Activated CD8-positive, alpha-beta memory T cell treated with anti-CD3 and anti-CD28 coated beads for 36 hours (primary cell): ENCODE data around the gene FSTL3. TPM values are rescaled to one million over a fixed set of nuclear protein-coding genes. Genes with fewer than 3 reads are reported as not detected.
"Not testable (repeated sequence)": the region's sequence is repeated elsewhere in the genome, so short reads cannot be mapped to it uniquely, and the experiment has no call there.

Source experiments
- CTCF ChIA-PET: fragments of 350-600 bp; sonication (Branson Sonifier 250); formaldehyde crosslinking; loops from one replicate; lab custom pipeline; 2021; ENCODE audit warnings: antibody characterized with exemption; lab: Charles Lee
- POLR2A ChIA-PET: fragments of 350-600 bp; sonication (Branson Sonifier 250); formaldehyde crosslinking; loops from one replicate; lab custom pipeline; 2021; ENCODE audit warnings: antibody characterized with exemption; lab: Charles Lee
- total RNA-seq, 2 experiments: library from RNA; stranded (reverse); gene quantifications; one replicate each; pipeline ENCODE4 v1.2.3, GENCODE V29; 2021

FSTL3 gene
- total RNA-seq: 1 to 10 TPM; 7.5 to 8.6 TPM

GRCh38 chr19:676339-677105, at the start of gene FSTL3:
FSTL3 (plus strand) TSS chr19:676392; CDS start chr19:676424, 32 bp downstream.
- POLR2A ChIA-PET: interaction anchor here (2.4 kb wide), 1 partner anchor 13 kb away, joined by 10 read pairs; the partner anchor contains the start of gene RNF126
- CTCF ChIA-PET: interaction anchor here (0.6 to 1.4 kb wide), 4 partner anchors 11 to 882 kb away, joined by 3 to 6 read pairs (median 4); partner anchors contain the start of gene BSG

GRCh38 chr19:626566-626965, 49.6 kb upstream of the FSTL3 start:
- POLR2A ChIA-PET, CTCF ChIA-PET: not testable (repeated sequence)

- POLR2A ChIA-PET: no interaction called here
- CTCF ChIA-PET: no interaction called here
Measured at GRCh38 chr19:628168-628567, 48.0 kb upstream of the FSTL3 start.

GRCh38 chr19:629515-629914, 46.7 kb upstream of the FSTL3 start:
- POLR2A ChIA-PET: not testable (repeated sequence)
- CTCF ChIA-PET: interaction anchor here (1.0 kb wide), 1 partner anchor 17 kb away, joined by 3 read pairs; no protein-coding TSS in a partner anchor

- ChIA-PET CTCF (interaction anchor here (1.0 kb wide), 1 partner anchor 17 kb away, joined by 3 read pairs; no protein-coding TSS in a partner anchor), POLR2A (no interaction called here)
Measured at GRCh38 chr19:629961-630714, 46.1 kb upstream of the FSTL3 start.

GRCh38 chr19:632579-633067, 43.6 kb upstream of the FSTL3 start:
- CTCF ChIA-PET: interaction anchor here (0.9 to 1.2 kb wide), 3 partner anchors 20 to 122 kb away, joined by 3 read pairs; no protein-coding TSS in a partner anchor
- POLR2A ChIA-PET: interaction anchor here (0.6 to 1.0 kb wide), 2 partner anchors 8 to 27 kb away, joined by 3 to 10 read pairs; no protein-coding TSS in a partner anchor

GRCh38 chr19:633068-633785, 43.0 kb upstream of the FSTL3 start, which contains the start of gene POLRMT:
POLRMT (minus strand) TSS chr19:633537; CDS start chr19:633512, 25 bp downstream.
- CTCF ChIA-PET: interaction anchor here (1.2 kb wide), 1 partner anchor 28 kb away, joined by 3 read pairs; no protein-coding TSS in a partner anchor
- POLR2A ChIA-PET: interaction anchor here (1.0 to 1.2 kb wide), 2 partner anchors 22 to 26 kb away, joined by 5 to 10 read pairs; no protein-coding TSS in a partner anchor

- CTCF ChIA-PET: interaction anchor here (0.7 kb wide), 1 partner anchor 21 kb away, joined by 3 read pairs; no protein-coding TSS in a partner anchor
- POLR2A ChIA-PET: interaction anchor here (1.2 kb wide), 1 partner anchor 23 kb away, joined by 5 read pairs; no protein-coding TSS in a partner anchor
Measured at GRCh38 chr19:633786-634639, 42.2 kb upstream of the FSTL3 start.

- ChIA-PET POLR2A (no interaction called here), CTCF (interaction anchor here (0.9 kb wide), 1 partner anchor 26 kb away, joined by 3 read pairs; no protein-coding TSS in a partner anchor)
Measured at GRCh38 chr19:634975-635652, 41.1 kb upstream of the FSTL3 start.

- POLR2A ChIA-PET: no interaction called here
- CTCF ChIA-PET: no interaction called here
Measured at GRCh38 chr19:638906-639252, 37.3 kb upstream of the FSTL3 start.

GRCh38 chr19:639253-640160, 36.7 kb upstream of the FSTL3 start, which contains the start of gene FGF22:
FGF22 (plus strand) TSS chr19:639879; CDS start chr19:639926, 47 bp downstream.
- CTCF ChIA-PET: no interaction called here
- POLR2A ChIA-PET: no interaction called here

- CTCF ChIA-PET: no interaction called here
- POLR2A ChIA-PET: no interaction called here
Measured at GRCh38 chr19:640161-640558, 36.0 kb upstream of the FSTL3 start.

GRCh38 chr19:640606-641189, 35.5 kb upstream of the FSTL3 start:
- POLR2A ChIA-PET: interaction anchor here (0.5 to 0.7 kb wide), 2 partner anchors 9 to 64 kb away, joined by 3 to 4 read pairs; no protein-coding TSS in a partner anchor
- CTCF ChIA-PET: no interaction called here

- ChIA-PET CTCF (no interaction called here), POLR2A (interaction anchor here (0.7 kb wide), 1 partner anchor 14 kb away, joined by 4 read pairs; no protein-coding TSS in a partner anchor)
Measured at GRCh38 chr19:641702-642101, 34.5 kb upstream of the FSTL3 start.

- ChIA-PET CTCF (no interaction called here), POLR2A (no interaction called here)
Measured at GRCh38 chr19:642767-643727, 33.1 kb upstream of the FSTL3 start.
